ENCODE measurements around the gene MYH7. TPM values are rescaled to one million over a fixed set of nuclear protein-coding genes. Genes with fewer than 3 reads are reported as not detected.

The MYH7 gene
- total and polyA plus RNA-seq, 2 of the 4 experiments (the other 2 are of a cell fraction), result not detected

DNA sequence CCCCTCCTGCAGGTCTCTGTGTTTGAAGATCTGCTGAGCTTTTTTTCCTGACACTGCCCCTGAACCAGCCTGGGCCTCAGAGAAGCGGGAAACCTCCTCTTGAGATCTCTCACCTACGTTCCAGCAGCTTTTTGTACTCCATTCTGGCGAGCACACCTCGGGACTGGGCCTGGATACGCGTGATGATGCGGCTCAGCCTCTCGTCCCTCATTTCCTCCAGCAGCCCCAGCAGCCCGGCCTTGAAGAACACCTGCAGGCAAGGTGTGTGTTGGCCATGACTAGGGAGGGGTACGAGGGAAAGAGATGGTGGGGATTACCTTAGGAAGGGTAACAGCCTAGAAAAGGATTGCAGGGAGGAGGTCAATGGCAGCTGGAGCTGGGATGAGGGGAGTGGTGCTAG, 10.3 kb downstream of the MYH7 start:
- Histone ChIP-seq H3K9me1 (ENCODE audit: insufficient read depth, low read length) (no peaks in the 10 kb centered on the region), H2BK15ac (ENCODE audit: low read depth, low read length) (no peak overlapping the region), H3K23ac (ENCODE audit: low read depth, low read length) (no peak overlapping the region), H3K79me1 (ENCODE audit: low read depth in 1 of 2, low read length in 2 of 2) (no peaks in the 10 kb centered on the region), H3K9ac (ENCODE audit: low read depth, low read length) (no peak overlapping the region), H3K18ac (ENCODE audit: low read depth, low read length) (no peak overlapping the region), H3K4me3 (ENCODE audit: insufficient read depth, low read depth, low read length) (no peak overlapping the region), H4K91ac (ENCODE audit: insufficient read depth, low read depth, low read length) (no peak overlapping the region), H4K5ac (ENCODE audit: low read depth, low read length) (no peak overlapping the region), H3K4me2 (ENCODE audit: low read depth, low read length) (no peak overlapping the region), H2BK5ac (ENCODE audit: low read depth, low read length, poor library complexity, severe bottlenecking) (no peak overlapping the region), H2AK5ac (ENCODE audit: low read depth, low read length) (no peak overlapping the region), H4K20me1 (ENCODE audit: insufficient read depth, low read length) (no peaks in the 10 kb centered on the region), H3K4ac (ENCODE audit: low read depth, low read length) (no peak overlapping the region), H4K8ac (ENCODE audit: low read depth in 2 of 2, low read length in 2 of 2) (no peak overlapping the region), H2BK20ac (ENCODE audit: low read depth, low read length) (no peak overlapping the region), H3K27ac (ENCODE audit: insufficient read depth, low read length) (no peak overlapping the region), H3K14ac (replicated peaks; ENCODE audit: low read depth, low read length) (no peak overlapping the region), H3K36me3 (ENCODE audit: control insufficient read depth, insufficient read depth, low read length) (no peaks in the 10 kb centered on the region), H3K27me3 (ENCODE audit: control insufficient read depth, insufficient read depth, low read length) (peaks cover 10% of the 10 kb centered on the region; the same call in 1 of the 2 replicates), H3K56ac (ENCODE audit: extremely low read depth, insufficient read depth, low read length) (no peak overlapping the region), H3K4me1 (ENCODE audit: control insufficient read depth, insufficient read depth, low read length) (no peaks in the 10 kb centered on the region), H2AFZ (replicated peaks; ENCODE audit: low read length, poor library complexity) (no peak overlapping the region), H2BK120ac (ENCODE audit: low read depth, low read length) (no peak overlapping the region), H2AK9ac (replicated peaks; ENCODE audit: low read depth, low read length, poor library complexity) (no peak overlapping the region), H3K9me3 (ENCODE audit: control insufficient read depth, insufficient read depth, low read length) (no peaks in the 10 kb centered on the region)
- no peak for TF ChIP-seq BHLHE40 (IDR thresholded peaks at IDR 0.05; ENCODE audit: low read depth, low read length)
- TF ChIP-seq RAD21 (IDR thresholded peaks at IDR 0.05; ENCODE audit: low read length), result no peak
- TF ChIP-seq CHD1 (IDR thresholded peaks at IDR 0.05; ENCODE audit: low read depth, low read length), result no peak
- no peak for TF ChIP-seq POLR2A (IDR thresholded peaks at IDR 0.05; ENCODE audit: low read depth, low read length)
- no peak for TF ChIP-seq USF2 (IDR thresholded peaks at IDR 0.05; ENCODE audit: low read depth, low read length)
- TF ChIP-seq RFX5 (IDR thresholded peaks at IDR 0.05; ENCODE audit: low read depth, low read length), result no peak
- TF ChIP-seq NFE2L2 (IDR thresholded peaks at IDR 0.05; ENCODE audit: low read depth, low read length), result no peak
- no peak for TF ChIP-seq MAZ (IDR thresholded peaks at IDR 0.05; ENCODE audit: borderline replicate concordance, low read depth, low read length)
- no peak for TF ChIP-seq FOS (IDR thresholded peaks at IDR 0.05; ENCODE audit: low read depth, low read length)
- no peak for TF ChIP-seq CTCF (conservative IDR thresholded peaks at IDR 0.05; ENCODE audit: low read depth, low read length)
- no peak for TF ChIP-seq SMC3 (IDR thresholded peaks at IDR 0.05; ENCODE audit: low read depth, low read length)
- DNase-seq, result no peak
- BruUV-seq (replicated peaks), result no TSS peak
- ChIA-PET POLR2A (ENCODE audit: unreplicated experiment) (no interaction called here), CTCF (no interaction called here)
- ATAC-seq (ENCODE audit: low read depth), result no peak
- intact Hi-C loops (cut with micrococcal nuclease), result no loop called here
- in situ Hi-C loops (cut with MboI; ENCODE audit: low sequenced_read_pairs), result no loop called here
- dilution Hi-C loops (cut with HindIII; ENCODE audit: low sequenced_read_pairs, unreplicated experiment), result no loop called here
- WGBS, 2 experiments (ENCODE audit: extremely low coverage in 2 of 2, insufficient read length in 1 of 2), result no CpG with 5 or more reads among the region's 10 CpGs
